ENCODE measurements around the gene LPCAT1. TPM values are rescaled to one million over a fixed set of nuclear protein-coding genes. Genes with fewer than 3 reads are reported as not detected.
A peak's percentile ranks its signal among the peaks of the same experiment; 100 is the strongest.

The LPCAT1 gene
- total RNA-seq, 1 donor from 2014 or later: 25.3 TPM

DNA sequence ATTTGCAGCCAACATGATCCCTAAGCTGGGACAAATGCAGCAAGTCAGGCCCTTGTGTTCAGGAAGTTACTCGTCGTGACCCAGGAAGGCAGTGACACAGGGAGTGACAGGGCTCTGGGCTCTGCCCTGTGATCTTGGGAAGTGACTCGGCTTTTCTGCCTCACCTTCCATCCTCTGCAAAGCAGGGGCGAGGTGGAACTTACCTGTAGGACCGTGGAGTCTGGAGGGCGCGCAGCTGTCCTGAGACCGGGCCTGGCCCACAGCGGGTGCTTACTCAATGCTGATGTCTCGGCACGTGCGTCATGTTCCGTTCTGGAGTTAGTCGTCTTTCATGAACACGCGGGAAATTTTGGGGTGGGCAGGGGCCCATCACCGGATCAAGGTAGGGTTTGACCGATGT, 22.8 kb upstream of the LPCAT1 start:
- FAIRE-seq (no peak), DNase-seq (ENCODE audit: low read depth) (no peak)
- TF ChIP-seq, protein P1, sequence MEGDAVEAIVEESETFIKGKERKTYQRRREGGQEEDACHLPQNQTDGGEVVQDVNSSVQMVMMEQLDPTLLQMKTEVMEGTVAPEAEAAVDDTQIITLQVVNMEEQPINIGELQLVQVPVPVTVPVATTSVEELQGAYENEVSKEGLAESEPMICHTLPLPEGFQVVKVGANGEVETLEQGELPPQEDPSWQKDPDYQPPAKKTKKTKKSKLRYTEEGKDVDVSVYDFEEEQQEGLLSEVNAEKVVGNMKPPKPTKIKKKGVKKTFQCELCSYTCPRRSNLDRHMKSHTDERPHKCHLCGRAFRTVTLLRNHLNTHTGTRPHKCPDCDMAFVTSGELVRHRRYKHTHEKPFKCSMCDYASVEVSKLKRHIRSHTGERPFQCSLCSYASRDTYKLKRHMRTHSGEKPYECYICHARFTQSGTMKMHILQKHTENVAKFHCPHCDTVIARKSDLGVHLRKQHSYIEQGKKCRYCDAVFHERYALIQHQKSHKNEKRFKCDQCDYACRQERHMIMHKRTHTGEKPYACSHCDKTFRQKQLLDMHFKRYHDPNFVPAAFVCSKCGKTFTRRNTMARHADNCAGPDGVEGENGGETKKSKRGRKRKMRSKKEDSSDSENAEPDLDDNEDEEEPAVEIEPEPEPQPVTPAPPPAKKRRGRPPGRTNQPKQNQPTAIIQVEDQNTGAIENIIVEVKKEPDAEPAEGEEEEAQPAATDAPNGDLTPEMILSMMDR (IDR thresholded peaks at IDR 0.05; ENCODE audit: insufficient read depth, low read length, severe bottlenecking): no peak
- Histone ChIP-seq H3K27me3 (ENCODE audit: control insufficient read depth, insufficient read depth, low read length) (peaks cover 10% of the 10 kb centered on the region), H3K36me3 (ENCODE audit: control insufficient read depth, insufficient read depth, low read length) (no peaks in the 10 kb centered on the region), H3K4me3 (ENCODE audit: low read depth, low read length) (no peak overlapping the region)

DNA sequence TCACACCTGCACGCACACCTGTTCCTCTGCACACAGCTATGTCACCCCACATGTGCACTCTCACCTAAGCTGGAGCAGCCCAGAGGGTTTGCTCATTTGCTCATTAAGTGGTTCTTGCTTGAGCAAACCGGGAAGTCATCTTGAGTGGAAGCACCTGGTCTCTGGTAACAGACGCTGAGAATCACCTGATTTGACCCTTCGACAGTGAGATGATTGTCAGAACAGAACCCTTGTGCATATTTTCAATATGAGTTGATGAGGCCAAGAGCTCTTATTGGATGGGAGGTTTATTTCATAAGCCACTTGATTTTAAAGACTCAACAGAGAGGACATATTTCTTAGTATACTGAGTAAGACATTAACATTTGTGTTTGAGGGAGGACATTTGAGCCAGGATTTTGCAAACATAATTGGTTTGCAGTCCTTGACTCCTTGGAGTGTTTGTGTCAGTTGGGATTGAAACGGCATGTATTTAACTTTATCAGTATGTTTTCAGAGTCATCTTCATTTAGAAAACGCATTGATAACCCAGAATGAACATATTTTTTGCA, 22.1 kb upstream of the LPCAT1 start:
- FAIRE-seq (no peak), DNase-seq (ENCODE audit: low read depth) (peak; percentile 94)
- no peaks in the 10 kb centered on the region for H3K36me3 ChIP-seq (ENCODE audit: control insufficient read depth, insufficient read depth, low read length)
- no peak overlapping the region for H3K4me3 ChIP-seq (ENCODE audit: low read depth, low read length)
- peaks cover 10% of the 10 kb centered on the region for H3K27me3 ChIP-seq (ENCODE audit: control insufficient read depth, insufficient read depth, low read length)
- TF ChIP-seq, protein P1 (IDR thresholded peaks at IDR 0.05; ENCODE audit: insufficient read depth, low read length, severe bottlenecking): no peak

- Histone ChIP-seq H3K4me3 (ENCODE audit: low read depth, low read length) (no peak overlapping the region), H3K36me3 (ENCODE audit: control insufficient read depth, insufficient read depth, low read length) (no peaks in the 10 kb centered on the region), H3K27me3 (ENCODE audit: control insufficient read depth, insufficient read depth, low read length) (peaks cover 8% of the 10 kb centered on the region)
- DNase-seq (ENCODE audit: low read depth): no peak
- peak; percentile 99 for FAIRE-seq
- TF ChIP-seq, protein P1 (IDR thresholded peaks at IDR 0.05; ENCODE audit: insufficient read depth, low read length, severe bottlenecking): no peak
Observed at GRCh38 chr5:1545126-1545804, 21.5 kb upstream of the LPCAT1 start.

DNA sequence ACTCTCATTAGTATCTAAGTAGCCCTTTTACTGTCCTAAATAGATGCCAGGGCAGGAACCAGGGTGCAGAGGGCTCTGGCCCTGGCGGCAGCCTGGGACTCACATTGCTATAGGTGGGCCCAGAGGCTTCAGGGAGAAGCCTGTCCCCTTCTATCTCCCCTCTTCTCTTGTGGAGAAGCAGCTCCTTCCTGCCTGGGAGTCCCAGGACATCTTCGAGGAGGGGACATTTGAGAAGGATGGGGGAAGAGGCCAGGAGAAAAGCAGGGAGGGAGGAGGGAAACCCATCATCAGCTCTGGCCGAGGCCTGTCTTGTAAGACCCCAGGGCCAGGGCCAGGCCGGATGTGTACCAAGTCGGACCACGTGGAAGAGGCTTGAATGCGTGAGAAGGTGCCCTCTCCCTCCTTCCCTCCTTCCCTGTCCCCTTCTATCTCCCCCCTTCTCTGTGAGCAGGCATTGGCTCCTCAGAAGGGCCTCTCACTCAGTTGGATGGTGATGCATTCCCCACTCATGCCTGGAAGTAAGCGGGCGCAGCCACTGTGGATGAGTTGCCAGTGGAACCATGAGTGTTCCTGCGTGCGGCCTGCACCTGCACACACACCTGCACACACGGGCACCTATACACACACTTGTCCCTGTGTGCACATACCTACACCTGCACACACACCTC, 20.7 kb upstream of the LPCAT1 start:
- TF ChIP-seq, protein P1 (IDR thresholded peaks at IDR 0.05; ENCODE audit: insufficient read depth, low read length, severe bottlenecking): no peak
- no peaks in the 10 kb centered on the region for H3K36me3 ChIP-seq (ENCODE audit: control insufficient read depth, insufficient read depth, low read length)
- H3K27me3 ChIP-seq (ENCODE audit: control insufficient read depth, insufficient read depth, low read length): peaks cover 2% of the 10 kb centered on the region
- FAIRE-seq: no peak
- no peak overlapping the region for H3K4me3 ChIP-seq (ENCODE audit: low read depth, low read length)
- no peak for DNase-seq (ENCODE audit: low read depth)

- no peaks in the 10 kb centered on the region for H3K36me3 ChIP-seq (ENCODE audit: control insufficient read depth, insufficient read depth, low read length)
- no peak overlapping the region for H3K4me3 ChIP-seq (ENCODE audit: low read depth, low read length)
- DNase-seq (ENCODE audit: low read depth): no peak
- no peak for FAIRE-seq
- TF ChIP-seq, protein P1 (IDR thresholded peaks at IDR 0.05; ENCODE audit: insufficient read depth, low read length, severe bottlenecking): no peak
- no peaks in the 10 kb centered on the region for H3K27me3 ChIP-seq (ENCODE audit: control insufficient read depth, insufficient read depth, low read length)
Observed at GRCh38 chr5:1543398-1544293, 19.9 kb upstream of the LPCAT1 start.

All from bronchial epithelial cell (primary cell).